ENCODE measurements around the gene KRT13. TPM values are rescaled to one million over a fixed set of nuclear protein-coding genes. Genes with fewer than 3 reads are reported as not detected.
A peak's percentile ranks its signal among the peaks of the same experiment; 100 is the strongest.

KRT13 gene
- total RNA-seq, 1 experiment from 2014 or later: not detected

GRCh38 chr17:41498276-41498675 lies 7.1 kb downstream of the KRT13 start (continued):
- no peak for TF ChIP-seq CDX4 (CRISPR knock-in tag; IDR thresholded peaks at IDR 0.05; ENCODE audit: borderline replicate concordance)
- no peak for TF ChIP-seq ATF6 (CRISPR knock-in tag; IDR thresholded peaks at IDR 0.05)
- no peak for TF ChIP-seq ZMAT4 (CRISPR knock-in tag; IDR thresholded peaks at IDR 0.05)
- TF ChIP-seq ZNF396 (CRISPR knock-in tag; IDR thresholded peaks at IDR 0.05; ENCODE audit: borderline replicate concordance): no peak
- no peak for TF ChIP-seq ZSCAN18 (CRISPR knock-in tag; IDR thresholded peaks at IDR 0.05)
- TF ChIP-seq PRRX2 (CRISPR knock-in tag; IDR thresholded peaks at IDR 0.05): no peak
- no peak for TF ChIP-seq HMGA2 (CRISPR knock-in tag; IDR thresholded peaks at IDR 0.05)

GRCh38 chr17:41496803-41497484 lies 8.5 kb downstream of the KRT13 start:
- H3K27ac Mint-ChIP-seq: no peak overlapping the region
- H3K4me1 Mint-ChIP-seq: peaks cover 37% of the 10 kb centered on the region
- TF ChIP-seq CTCF (IDR thresholded peaks at IDR 0.05) (peak; percentile 46; the same call in 1 of the 2 replicates), GTF2I (CRISPR knock-in tag; conservative IDR thresholded peaks at IDR 0.05) (no peak), GABPB1 (CRISPR knock-in tag; IDR thresholded peaks at IDR 0.05) (peak; percentile 22; the same call in 1 of the 2 replicates)
- peak; percentile 81 for DNase-seq (ENCODE audit: low spot score)
- no peaks in the 10 kb centered on the region for H3K36me3 Mint-ChIP-seq
- H3K27me3 Mint-ChIP-seq (ENCODE audit: low read depth): peaks cover 2% of the 10 kb centered on the region; the same call in 1 of the 2 replicates
- peak; percentile 94 for ATAC-seq
- H3K4me3 Mint-ChIP-seq: no peak overlapping the region
- POLR2A ChIA-PET: no interaction called here
- no peaks in the 10 kb centered on the region for H3K9me3 Mint-ChIP-seq
- CTCF ChIA-PET: interaction anchor here (0.5 to 4.2 kb wide), 8 partner anchors 9 to 166 kb away, joined by 3 to 32 read pairs (median 8); no protein-coding TSS in a partner anchor

GRCh38 chr17:41494524-41494923 lies 10.9 kb downstream of the KRT13 start:
- no peaks in the 10 kb centered on the region for H3K9me3 Mint-ChIP-seq
- H3K4me3 Mint-ChIP-seq: no peak overlapping the region
- H3K4me1 Mint-ChIP-seq: peaks cover 16% of the 10 kb centered on the region
- no peak for ATAC-seq
- peaks cover 1% of the 10 kb centered on the region; the same call in 1 of the 2 replicates for H3K27me3 Mint-ChIP-seq (ENCODE audit: low read depth)
- no peaks in the 10 kb centered on the region for H3K36me3 Mint-ChIP-seq
- POLR2A ChIA-PET: no interaction called here
- H3K27ac Mint-ChIP-seq: no peak overlapping the region
- DNase-seq (ENCODE audit: low spot score): no peak
- CTCF ChIA-PET: interaction anchor here (1.1 to 4.2 kb wide), 5 partner anchors 9 to 168 kb away, joined by 3 to 32 read pairs (median 12); no protein-coding TSS in a partner anchor
- TF ChIP-seq HMGA2 (CRISPR knock-in tag; IDR thresholded peaks at IDR 0.05) (no peak), ETV6 (CRISPR knock-in tag; IDR thresholded peaks at IDR 0.05) (no peak), ZNF512 (CRISPR knock-in tag; IDR thresholded peaks at IDR 0.05; ENCODE audit: borderline replicate concordance) (no peak), ZNF281 (CRISPR knock-in tag; IDR thresholded peaks at IDR 0.05) (no peak), ZNF416 (CRISPR knock-in tag; IDR thresholded peaks at IDR 0.05) (no peak), ZNF232 (CRISPR knock-in tag; IDR thresholded peaks at IDR 0.05) (no peak), HMGXB4 (CRISPR knock-in tag; IDR thresholded peaks at IDR 0.05) (no peak), GABPB1 (CRISPR knock-in tag; IDR thresholded peaks at IDR 0.05) (no peak), EMX1 (CRISPR knock-in tag; IDR thresholded peaks at IDR 0.05) (no peak), NFATC4 (CRISPR knock-in tag; IDR thresholded peaks at IDR 0.05) (no peak), ZNF317 (CRISPR knock-in tag; IDR thresholded peaks at IDR 0.05; ENCODE audit: borderline replicate concordance, low read depth) (no peak), TP53 (CRISPR knock-in tag; IDR thresholded peaks at IDR 0.05) (no peak), PRRX2 (CRISPR knock-in tag; IDR thresholded peaks at IDR 0.05) (no peak)
